ENCODE results near the gene PHYKPL. TPM values are rescaled to one million over a fixed set of nuclear protein-coding genes. Genes with fewer than 3 reads are reported as not detected.

The PHYKPL gene
- total and polyA plus RNA-seq, 2 of the 8 experiments (the other 6 are each of a cell fraction or from before 2014, with no cell fraction given) = 25.1 to 32.1 TPM

- no peak for TF ChIP-seq CHD7 (IDR thresholded peaks at IDR 0.05; ENCODE audit: insufficient replicate concordance, low read length)
- TF ChIP-seq ATF2 (IDR thresholded peaks at IDR 0.05; ENCODE audit: low read length) = no peak
- TF ChIP-seq GTF2F1 (IDR thresholded peaks at IDR 0.05; ENCODE audit: borderline replicate concordance, low read depth, low read length) = no peak
- TF ChIP-seq SP1 (IDR thresholded peaks at IDR 0.05; ENCODE audit: low read depth, low read length) = no peak
These were observed 45.3 kb upstream of the PHYKPL start (continued) for GRCh38 chr5:178277866-178278265.
